ENCODE measurements around the gene CCNY.

- TF ChIP-seq MAZ (IDR thresholded peaks at IDR 0.05; ENCODE audit: borderline replicate concordance, low read depth, low read length) (no peak), MAZ (CRISPR knock-in tag; IDR thresholded peaks at IDR 0.05; ENCODE audit: low read depth) (no peak), MIER2 (CRISPR knock-in tag; IDR thresholded peaks at IDR 0.05) (no peak), KDM3A (CRISPR knock-in tag; IDR thresholded peaks at IDR 0.05; ENCODE audit: low read depth) (no peak), RXRA (CRISPR knock-in tag; IDR thresholded peaks at IDR 0.05) (no peak), CTCF (CRISPR knock-in tag; IDR thresholded peaks at IDR 0.05) (no peak), TCF7 (IDR thresholded peaks at IDR 0.05; ENCODE audit: low read depth) (no peak), PHF8 (CRISPR knock-in tag; IDR thresholded peaks at IDR 0.05) (no peak), NBN (conservative IDR thresholded peaks at IDR 0.05) (no peak), SNAI1 (CRISPR knock-in tag; IDR thresholded peaks at IDR 0.05; ENCODE audit: borderline replicate concordance) (no peak), ZNF30 (CRISPR knock-in tag; IDR thresholded peaks at IDR 0.05) (no peak), ZNF224 (CRISPR knock-in tag; IDR thresholded peaks at IDR 0.05) (no peak)
Measured at GRCh38 chr10:35580423-35580770, 244.1 kb downstream of the CCNY start.

Measured in HepG2 (cell line).